Endodermal cell (in vitro differentiated cells): ENCODE measurements around the gene EPSTI1. TPM values are rescaled to one million over a fixed set of nuclear protein-coding genes. Genes with fewer than 3 reads are reported as not detected.

ENCODE experiments used
- DNase-seq: peaks from one replicate; pipeline ENCODE4 v3.0.0-alpha.2; 2017
- H3K27ac ChIP-seq: 2 replicates; pipeline ENCODE4 v1.5.1; 2013; ENCODE audit warnings: mild to moderate bottlenecking, low read depth, low read length, moderate library complexity
- H3K27me3 ChIP-seq: 2 replicates; pipeline ENCODE4 v1.6.1; 2013; ENCODE audit warnings: mild to moderate bottlenecking, low read length, moderate library complexity; ENCODE audit not compliant: insufficient read depth, control insufficient read depth, poor library complexity, severe bottlenecking
- H3K36me3 ChIP-seq: 2 replicates; pipeline ENCODE4 v1.7.0; 2013; ENCODE audit warnings: mild to moderate bottlenecking, low read length, moderate library complexity; ENCODE audit not compliant: control insufficient read depth, insufficient read depth
- H3K4me1 ChIP-seq: one replicate; pipeline ENCODE4 v1.7.0; 2013; ENCODE audit warnings: low read length; ENCODE audit not compliant: control insufficient read depth, insufficient read depth
- H3K4me3 ChIP-seq: 2 replicates; pipeline ENCODE4 v1.5.1; 2013; ENCODE audit warnings: mild to moderate bottlenecking, low read length, moderate library complexity
- H3K9ac ChIP-seq: 2 replicates; pipeline ENCODE4 v1.6.1; 2013; ENCODE audit warnings: mild to moderate bottlenecking, low read length, moderate library complexity; ENCODE audit not compliant: poor library complexity, severe bottlenecking; ENCODE audit errors: extremely low read depth
- H3K9me3 ChIP-seq: 2 replicates; pipeline ENCODE4 v1.6.1; 2013; ENCODE audit warnings: mild to moderate bottlenecking, low read length, moderate library complexity; ENCODE audit not compliant: control insufficient read depth
- H3K27ac Mint-ChIP-seq: 2 replicates; pipeline ENCODE4 v1.8.0; 2020; ENCODE audit warnings: mixed read lengths
- H3K27me3 Mint-ChIP-seq: 2 replicates; pipeline ENCODE4 v1.8.0; 2021; ENCODE audit warnings: mild to moderate bottlenecking, mixed read lengths; ENCODE audit not compliant: insufficient read depth
- H3K36me3 Mint-ChIP-seq: 2 replicates; pipeline ENCODE4 v1.8.0; 2020; ENCODE audit warnings: low read depth, mixed read lengths
- H3K4me1 Mint-ChIP-seq: 2 replicates; pipeline ENCODE4 v1.8.0; 2020; ENCODE audit warnings: mixed read lengths
- H3K4me3 Mint-ChIP-seq: 2 replicates; pipeline ENCODE4 v1.8.0; 2020; ENCODE audit warnings: mild to moderate bottlenecking, moderate library complexity, mixed read lengths
- H3K9me3 Mint-ChIP-seq: 2 replicates; pipeline ENCODE4 v1.8.0; 2020; ENCODE audit warnings: mild to moderate bottlenecking, mixed read lengths
- WGBS, 2 experiments: methylation state at CpG; one replicate each; pipeline versions ENCODE4 v1.1.5 to v1.1.7; 2013; ENCODE audit warnings: missing lambda C conversion rate in 2 of 2, mixed read lengths in 1 of 2; ENCODE audit not compliant: insufficient coverage in 1 of 2, insufficient read length in 1 of 2; 5-methylcytosine and 5-hydroxymethylcytosine counted together
- total RNA-seq, 2 donors: library from RNA; stranded (reverse); fragmentation: NEBNext Ultra II Directional in 1 of 2; extraction: Animal tissue kit (Norgen Biotek cat#: 25700) in 1 of 2; gene quantifications; 2 replicates in 1 of 2; 3 replicates in 1 of 2; pipeline ENCODE4 v1.2.1, GENCODE V29; 2021
- TF ChIP-seq, protein P1 (sequence below): fragments of 200-600 bp; sonication (generic); conservative IDR thresholded peaks from 2 replicates; pipeline ENCODE4 v1.5.0; 2021; ENCODE audit warnings: antibody characterized with exemption, mild to moderate bottlenecking

The EPSTI1 gene
- total RNA-seq, 2 donors from 2014 or later, result 33.8 to 101 TPM

DNA sequence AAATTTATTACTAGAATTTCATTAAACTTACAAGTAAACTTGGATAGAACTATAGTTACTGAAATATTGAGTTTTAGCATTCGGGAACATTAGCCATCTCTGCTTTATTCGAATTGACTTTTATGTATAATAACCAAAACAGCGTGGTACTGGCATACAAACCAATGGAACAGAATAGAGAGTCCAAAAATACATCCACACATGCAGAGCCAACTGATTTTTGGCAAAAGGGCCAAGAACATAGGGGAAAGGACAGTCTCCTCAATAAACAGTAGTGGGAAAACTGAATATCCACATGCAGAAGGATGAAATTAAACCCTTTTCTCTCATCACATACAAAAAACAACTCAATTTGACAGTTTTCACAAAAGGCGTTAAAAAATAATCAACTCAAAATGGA is 84.3 kb downstream of the EPSTI1 start:
- H3K9ac ChIP-seq, result no peak overlapping the region
- H3K4me3 ChIP-seq, result no peak overlapping the region
- TF ChIP-seq, protein P1, sequence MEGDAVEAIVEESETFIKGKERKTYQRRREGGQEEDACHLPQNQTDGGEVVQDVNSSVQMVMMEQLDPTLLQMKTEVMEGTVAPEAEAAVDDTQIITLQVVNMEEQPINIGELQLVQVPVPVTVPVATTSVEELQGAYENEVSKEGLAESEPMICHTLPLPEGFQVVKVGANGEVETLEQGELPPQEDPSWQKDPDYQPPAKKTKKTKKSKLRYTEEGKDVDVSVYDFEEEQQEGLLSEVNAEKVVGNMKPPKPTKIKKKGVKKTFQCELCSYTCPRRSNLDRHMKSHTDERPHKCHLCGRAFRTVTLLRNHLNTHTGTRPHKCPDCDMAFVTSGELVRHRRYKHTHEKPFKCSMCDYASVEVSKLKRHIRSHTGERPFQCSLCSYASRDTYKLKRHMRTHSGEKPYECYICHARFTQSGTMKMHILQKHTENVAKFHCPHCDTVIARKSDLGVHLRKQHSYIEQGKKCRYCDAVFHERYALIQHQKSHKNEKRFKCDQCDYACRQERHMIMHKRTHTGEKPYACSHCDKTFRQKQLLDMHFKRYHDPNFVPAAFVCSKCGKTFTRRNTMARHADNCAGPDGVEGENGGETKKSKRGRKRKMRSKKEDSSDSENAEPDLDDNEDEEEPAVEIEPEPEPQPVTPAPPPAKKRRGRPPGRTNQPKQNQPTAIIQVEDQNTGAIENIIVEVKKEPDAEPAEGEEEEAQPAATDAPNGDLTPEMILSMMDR, result no peak
- H3K27me3 ChIP-seq, result no peaks in the 10 kb centered on the region
- no peaks in the 10 kb centered on the region for H3K9me3 Mint-ChIP-seq
- H3K27ac ChIP-seq, result no peak overlapping the region
- H3K36me3 Mint-ChIP-seq, result peaks cover 7% of the 10 kb centered on the region
- peaks cover 86% of the 10 kb centered on the region for H3K36me3 ChIP-seq
- no peaks in the 10 kb centered on the region for H3K27me3 Mint-ChIP-seq
- no peak overlapping the region for H3K27ac Mint-ChIP-seq
- H3K4me1 Mint-ChIP-seq, result no peaks in the 10 kb centered on the region
- H3K4me3 Mint-ChIP-seq, result no peak overlapping the region
- WGBS, 2 experiments, result 100% methylated on average over 2 to 4 of the region's 4 CpGs
- DNase-seq, result no peak
- no peaks in the 10 kb centered on the region for H3K4me1 ChIP-seq
- H3K9me3 ChIP-seq, result no peaks in the 10 kb centered on the region

- H3K27me3 Mint-ChIP-seq, result no peaks in the 10 kb centered on the region
- no peak overlapping the region for H3K27ac Mint-ChIP-seq
- DNase-seq, result no peak
- TF ChIP-seq, protein P1, result no peak
- H3K9me3 ChIP-seq, result no peaks in the 10 kb centered on the region
- peaks cover 79% of the 10 kb centered on the region for H3K36me3 ChIP-seq
- no peak overlapping the region for H3K27ac ChIP-seq
- no peaks in the 10 kb centered on the region for H3K27me3 ChIP-seq
- peaks cover 10% of the 10 kb centered on the region for H3K36me3 Mint-ChIP-seq
- H3K4me3 Mint-ChIP-seq, result no peak overlapping the region
- H3K9ac ChIP-seq, result no peak overlapping the region
- H3K4me1 Mint-ChIP-seq, result no peaks in the 10 kb centered on the region
- no peaks in the 10 kb centered on the region for H3K9me3 Mint-ChIP-seq
- H3K4me1 ChIP-seq, result no peaks in the 10 kb centered on the region
- no peak overlapping the region for H3K4me3 ChIP-seq
- 93 to 100% methylated on average over 1 to 4 of the region's 4 CpGs for WGBS, 2 experiments
Measured at GRCh38 chr13:42906257-42906656, 85.8 kb downstream of the EPSTI1 start.

- Histone ChIP-seq H3K27me3 (no peaks in the 10 kb centered on the region), H3K27ac (no peak overlapping the region), H3K4me3 (no peak overlapping the region), H3K9me3 (no peaks in the 10 kb centered on the region), H3K4me1 (no peaks in the 10 kb centered on the region), H3K36me3 (peaks cover 79% of the 10 kb centered on the region), H3K9ac (no peak overlapping the region)
- no peak overlapping the region for H3K4me3 Mint-ChIP-seq
- H3K27me3 Mint-ChIP-seq, result no peaks in the 10 kb centered on the region
- TF ChIP-seq, protein P1, result no peak
- no peaks in the 10 kb centered on the region for H3K4me1 Mint-ChIP-seq
- no peak for DNase-seq
- H3K9me3 Mint-ChIP-seq, result no peaks in the 10 kb centered on the region
- H3K27ac Mint-ChIP-seq, result no peak overlapping the region
- H3K36me3 Mint-ChIP-seq, result peaks cover 6% of the 10 kb centered on the region
- 87% methylated on average over 2 of the region's 2 CpGs; no CpG with 5 or more reads in 1 of the 2 experiments for WGBS, 2 experiments
Measured at GRCh38 chr13:42905579-42905978, 86.5 kb downstream of the EPSTI1 start.
